HG03520 (cell line): Measurements from ENCODE around the gene GRAP.
"Not testable (repeated sequence)": the region's sequence is repeated elsewhere in the genome, so short reads cannot be mapped to it uniquely, and the experiment has no call there.

Experiments used
- ATAC-seq: cut with Tn5 transposase; IDR thresholded peaks from one replicate; pipeline ENCODE4 v1.9.1; 2021; ENCODE audit warnings: mild to moderate bottlenecking, moderate library complexity; ENCODE audit not compliant: unreplicated experiment

GRAP gene

DNA sequence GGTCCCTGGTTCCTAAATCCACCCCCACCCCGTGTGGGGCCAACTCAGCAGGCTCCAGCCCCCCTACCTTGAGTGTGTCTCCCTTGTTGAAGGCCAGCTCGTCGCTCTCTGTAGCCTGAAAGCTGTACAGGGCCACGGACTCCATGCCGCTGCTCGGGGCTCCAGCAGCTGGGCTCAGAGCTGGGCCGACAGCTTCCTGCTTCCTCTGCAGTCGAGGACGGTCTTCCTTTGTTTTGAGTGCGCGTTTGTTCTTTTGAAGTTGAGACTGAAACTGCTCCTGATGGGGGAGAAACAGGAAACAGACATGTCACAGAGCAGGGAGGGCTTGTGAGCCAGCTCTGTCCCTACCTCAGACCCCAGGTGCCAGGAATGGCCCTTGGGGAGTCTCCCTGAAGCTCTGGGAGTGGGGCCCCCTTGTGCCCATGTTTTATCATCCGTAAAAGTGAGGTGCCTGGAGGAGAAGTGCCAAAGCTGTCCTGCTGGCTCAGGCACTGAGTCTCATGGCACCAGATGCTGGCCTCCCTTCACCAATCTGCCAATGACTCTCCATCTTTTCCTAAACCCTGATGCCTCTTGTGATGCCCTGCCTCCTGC is at the start of gene GRAP:
Gene GRAP (minus strand): TSS at position 176 of the 594 bp plus-strand sequence. CDS start 31 bp downstream, at position 145.
- not testable (repeated sequence) for ATAC-seq

DNA sequence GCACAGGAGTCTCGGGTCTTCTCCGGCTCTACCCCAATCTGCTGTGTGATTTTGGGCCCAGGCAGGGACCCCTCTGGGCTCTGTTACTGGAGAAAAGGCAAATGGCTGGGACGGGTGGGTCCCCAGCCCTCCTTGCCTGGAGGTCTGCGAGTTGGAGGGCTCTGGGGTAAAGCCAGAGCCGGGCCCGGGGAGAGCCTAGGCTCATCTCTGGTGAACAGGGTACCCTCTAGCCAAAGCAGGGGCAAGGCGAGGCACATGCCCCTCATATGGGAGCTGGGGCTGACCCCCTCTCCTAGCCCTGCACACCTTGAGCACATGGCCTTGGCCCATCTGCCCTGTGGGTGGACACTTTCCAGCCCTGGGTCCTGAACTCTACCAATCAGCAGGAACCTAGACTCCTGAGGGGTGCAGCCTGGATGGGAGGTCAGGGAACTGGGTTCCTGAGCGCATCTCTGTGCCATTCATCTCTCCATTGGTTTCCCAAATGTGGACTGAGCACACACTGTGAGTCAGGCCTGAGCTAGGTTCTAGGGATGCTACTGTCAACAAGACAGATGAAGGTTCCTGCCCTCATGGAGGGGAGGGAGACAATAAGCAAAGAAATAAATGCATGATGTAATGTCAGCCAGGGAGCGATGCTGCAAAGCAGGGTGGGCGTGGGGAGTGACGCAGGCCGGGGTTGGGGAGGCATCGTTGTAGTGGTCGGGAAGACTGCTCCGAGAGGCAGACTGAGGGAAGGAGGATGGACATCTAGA is 47.1 kb upstream of the GRAP start:
- ATAC-seq = not testable (repeated sequence)

DNA sequence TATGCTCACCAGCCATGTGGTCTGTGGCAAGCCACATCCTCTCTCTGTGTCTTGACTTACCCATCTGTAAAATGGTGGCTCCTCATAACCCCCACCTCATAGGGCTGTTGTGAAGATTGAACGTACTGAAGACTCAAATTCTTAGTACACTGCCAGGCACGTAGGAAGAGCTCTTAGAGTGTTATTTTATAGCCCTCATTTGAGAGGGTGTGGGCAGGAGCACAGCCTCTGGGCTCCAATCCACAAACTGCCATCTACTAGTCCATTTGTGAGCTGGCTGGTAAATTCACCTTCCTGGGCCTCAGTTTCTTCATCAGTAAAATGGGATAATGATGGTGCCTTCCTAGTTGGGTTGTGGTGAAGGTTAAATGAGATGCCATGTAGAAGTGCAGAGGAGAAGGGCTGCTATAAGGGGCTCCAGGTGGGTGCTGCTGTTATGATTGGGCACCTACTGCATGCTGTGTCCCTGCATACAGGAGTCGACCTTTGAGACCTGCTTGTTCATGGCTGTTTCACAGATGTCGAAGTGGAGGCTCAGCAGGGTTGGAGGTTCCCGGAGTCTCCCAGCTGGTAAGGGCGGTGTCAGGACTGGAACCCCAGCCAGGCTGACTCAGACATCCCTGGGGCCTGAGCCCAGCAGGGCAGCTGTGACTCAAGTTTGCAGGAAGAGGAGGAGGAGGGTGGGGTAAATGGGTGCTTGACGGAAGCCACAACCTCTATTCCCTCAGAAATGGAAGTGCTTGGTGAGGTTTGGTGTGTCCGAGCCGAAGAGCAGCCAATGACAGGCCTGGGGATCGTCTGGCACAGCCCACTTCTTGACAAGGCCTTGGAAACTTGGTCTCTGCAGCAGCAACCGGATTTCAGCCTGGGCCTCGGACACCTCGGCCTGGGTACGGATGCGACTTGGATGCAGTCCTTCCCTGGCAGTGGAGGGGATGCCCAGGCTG is 46.3 kb upstream of the GRAP start:
- ATAC-seq = not testable (repeated sequence)

DNA sequence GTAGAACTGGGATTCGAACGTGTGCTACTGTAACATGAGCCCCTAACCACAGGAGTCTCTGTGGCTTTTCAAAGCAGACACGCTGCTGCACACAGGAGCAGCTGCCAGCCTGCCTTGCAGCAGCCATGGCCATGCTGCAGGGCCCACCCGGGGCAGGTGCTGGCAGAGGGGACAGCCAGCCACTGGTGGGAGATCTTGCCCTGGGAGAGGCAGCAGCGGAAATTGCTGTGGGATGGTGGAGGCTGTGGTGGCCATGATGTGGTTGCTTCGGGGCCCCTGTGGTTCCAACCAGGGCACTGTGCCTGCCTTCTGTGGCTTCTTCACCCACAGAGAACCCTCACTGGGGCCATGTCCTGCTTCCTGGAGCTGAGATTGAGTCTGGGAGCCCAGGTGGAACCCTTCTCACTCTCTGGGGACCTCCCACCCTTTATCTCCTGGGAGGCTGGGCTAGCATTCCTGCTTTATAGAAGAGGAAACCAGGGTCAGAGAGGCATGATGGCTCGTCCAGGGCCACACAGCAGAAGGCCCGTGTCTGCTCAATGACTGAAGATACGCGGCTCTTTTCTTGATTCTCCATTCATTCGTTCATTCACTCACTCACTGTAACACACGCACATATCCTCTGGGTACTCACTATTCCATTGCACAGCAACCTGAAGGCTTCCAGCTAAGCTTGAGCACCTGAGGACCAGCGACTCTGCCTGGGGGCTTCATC is 43.5 kb upstream of the GRAP start:
- ATAC-seq = not testable (repeated sequence)

GRCh38 chr17:19088804-19089685 is 42.3 kb upstream of the GRAP start:
- not testable (repeated sequence) for ATAC-seq

DNA sequence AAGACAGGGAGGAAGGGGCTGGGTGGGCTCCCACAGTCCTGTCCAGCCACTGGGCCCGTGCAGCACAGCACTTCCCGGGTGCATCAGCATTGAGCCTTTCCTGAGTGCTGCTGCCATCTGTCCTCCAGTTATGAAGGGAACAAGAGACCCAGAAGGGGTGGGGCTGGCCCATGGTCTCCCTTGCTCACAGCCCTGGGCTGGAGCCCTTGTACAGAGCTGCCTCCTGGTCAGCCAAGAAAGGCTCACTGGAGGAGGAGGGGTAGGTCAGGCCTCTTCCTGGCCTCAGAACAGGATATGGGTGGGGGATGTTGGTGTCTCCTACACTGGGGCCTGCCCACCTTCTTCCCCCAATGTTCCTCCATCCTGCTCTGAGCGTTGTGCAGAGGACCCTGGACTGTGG is 30.6 kb upstream of the GRAP start:
- not testable (repeated sequence) for ATAC-seq

DNA sequence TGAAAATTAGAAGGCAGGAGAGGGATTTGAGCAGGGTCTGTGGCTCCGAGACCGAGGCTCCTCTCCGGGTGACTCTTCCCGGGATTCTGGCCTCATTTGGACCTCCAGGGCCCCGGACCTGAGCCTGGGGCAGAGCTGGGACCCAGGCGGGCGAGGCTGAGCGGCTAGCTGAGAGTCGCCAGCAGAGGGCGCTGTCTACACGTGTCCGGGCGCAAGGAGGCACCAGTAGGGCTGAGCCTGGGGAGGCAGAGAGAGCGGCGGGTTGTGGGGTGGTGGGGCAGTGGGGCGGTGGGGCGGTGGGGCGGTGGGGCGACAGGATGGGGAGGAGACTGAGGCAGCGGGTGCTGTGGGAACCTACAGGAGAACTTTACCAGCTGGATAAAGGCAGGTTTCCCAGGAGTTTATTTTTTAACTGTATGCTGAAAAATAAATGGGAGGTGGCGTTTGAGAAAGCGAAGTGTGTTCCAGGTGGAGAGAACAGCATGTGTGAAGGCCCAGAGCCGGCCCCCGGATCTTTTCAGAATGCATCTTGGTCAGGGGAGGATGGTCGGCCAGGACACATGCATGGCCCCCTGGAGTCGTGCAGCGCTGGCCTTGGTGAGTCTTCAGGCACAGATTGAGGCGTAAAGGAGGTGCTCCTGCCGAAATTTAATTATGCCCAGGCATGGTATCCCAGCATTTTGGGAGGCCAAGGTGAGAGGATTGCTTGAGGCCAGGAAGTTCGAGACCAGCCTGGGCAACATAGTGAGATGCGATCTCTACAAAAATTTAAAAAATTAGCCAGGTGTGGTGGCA is 29.8 kb upstream of the GRAP start:
- not testable (repeated sequence) for ATAC-seq

DNA sequence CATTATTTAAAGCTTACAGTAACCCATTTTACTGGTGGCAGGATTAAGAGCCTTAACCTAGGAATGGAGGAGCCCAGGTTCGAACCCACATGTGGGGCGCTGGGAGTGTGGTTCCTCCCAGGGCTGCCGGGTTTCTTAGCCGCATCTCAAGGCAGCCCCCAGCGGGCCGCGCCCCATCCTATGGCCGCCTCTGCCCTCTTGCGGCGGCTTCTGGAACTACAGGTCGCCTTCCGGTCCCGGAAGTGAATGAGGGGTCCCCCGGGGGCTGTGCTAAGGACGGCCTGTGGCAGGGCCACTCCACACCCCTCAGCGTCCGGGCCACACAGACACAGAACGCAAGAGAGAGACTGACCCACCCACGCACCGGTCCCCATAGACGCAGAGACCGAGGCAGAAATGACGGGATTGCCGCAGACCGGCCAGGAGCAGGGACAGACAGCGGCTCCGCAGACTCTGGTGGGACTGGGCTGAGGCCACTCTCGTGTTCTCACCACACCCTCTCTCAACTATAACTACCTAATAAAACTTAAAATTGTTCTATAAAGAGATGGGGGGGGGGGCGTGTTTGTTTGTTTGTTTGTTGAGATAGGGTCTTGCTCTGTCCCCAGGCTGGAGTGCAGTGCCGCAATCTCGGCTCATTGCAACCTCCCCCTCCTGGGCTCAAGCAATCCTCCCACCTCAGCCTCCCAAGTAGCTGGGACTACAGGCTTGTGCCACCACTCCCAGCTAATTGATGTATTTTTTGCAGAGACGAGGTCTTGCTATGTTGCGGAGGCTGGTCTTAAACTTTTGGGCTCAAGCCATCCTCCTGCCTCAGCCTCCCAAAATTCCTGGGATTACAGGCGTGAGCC is 23.8 kb upstream of the GRAP start:
- ATAC-seq = peak; percentile 75

- not testable (repeated sequence) for ATAC-seq
These were observed 17.6 kb upstream of the GRAP start for GRCh38 chr17:19064378-19064777.

GRCh38 chr17:19063326-19063956 is 16.7 kb upstream of the GRAP start:
- ATAC-seq = not testable (repeated sequence)

- peak; percentile 49 for ATAC-seq
These were observed 16.1 kb upstream of the GRAP start for GRCh38 chr17:19062718-19063325.

- peak; percentile 63 for ATAC-seq
These were observed 15.4 kb upstream of the GRAP start for GRCh38 chr17:19062009-19062717.

DNA sequence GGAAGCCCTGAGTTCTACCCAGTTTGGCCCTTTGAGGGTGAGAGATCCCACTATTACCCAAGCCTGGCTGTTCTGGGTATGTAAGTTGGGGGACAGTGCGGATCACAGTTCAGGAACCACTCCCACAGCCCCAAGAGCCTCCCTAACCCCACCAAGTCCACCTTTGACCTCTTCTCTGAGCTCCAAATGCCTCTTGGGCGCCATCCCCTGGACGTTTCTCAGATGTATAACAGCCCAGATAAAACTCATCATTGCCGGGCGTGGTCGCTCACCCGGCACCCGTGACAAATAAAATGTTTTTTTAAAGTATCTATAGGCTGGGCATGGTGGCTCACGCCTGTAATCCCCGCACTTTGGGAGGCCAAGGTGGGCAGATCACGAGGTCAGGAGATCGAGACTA is 8.7 kb upstream of the GRAP start:
- not testable (repeated sequence) for ATAC-seq

DNA sequence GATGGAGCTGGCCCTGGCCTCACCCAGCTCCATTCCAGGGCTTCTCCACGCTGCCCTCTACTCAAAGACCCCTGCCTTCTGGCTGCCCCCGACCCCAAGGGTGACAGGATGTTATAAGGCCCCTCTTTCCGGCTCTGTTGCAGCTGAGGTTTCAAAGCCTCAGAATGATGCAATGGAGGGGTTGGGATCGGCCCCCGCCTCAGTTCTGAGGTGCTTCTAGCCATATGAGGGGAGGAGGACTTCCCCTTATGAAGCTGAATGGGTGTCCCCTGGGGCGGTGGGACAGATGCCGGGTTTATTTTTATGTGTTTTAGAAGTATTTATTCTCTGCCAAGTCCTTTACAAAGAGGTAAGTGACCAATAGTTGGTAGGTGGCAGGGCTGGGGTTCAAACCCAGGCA is 2.1 kb upstream of the GRAP start:
- not testable (repeated sequence) for ATAC-seq

- ATAC-seq = not testable (repeated sequence)
These were observed 753 bp upstream of the GRAP start for GRCh38 chr17:19047510-19047909.

GRCh38 chr17:19044643-19045042 is 2.1 kb downstream of the GRAP start:
- ATAC-seq = not testable (repeated sequence)
